Measurements from ENCODE around the gene MGME1.
"Not testable (repeated sequence)": the region's sequence is repeated elsewhere in the genome, so short reads cannot be mapped to it uniquely, and the experiment has no call there.

Gene MGME1

DNA sequence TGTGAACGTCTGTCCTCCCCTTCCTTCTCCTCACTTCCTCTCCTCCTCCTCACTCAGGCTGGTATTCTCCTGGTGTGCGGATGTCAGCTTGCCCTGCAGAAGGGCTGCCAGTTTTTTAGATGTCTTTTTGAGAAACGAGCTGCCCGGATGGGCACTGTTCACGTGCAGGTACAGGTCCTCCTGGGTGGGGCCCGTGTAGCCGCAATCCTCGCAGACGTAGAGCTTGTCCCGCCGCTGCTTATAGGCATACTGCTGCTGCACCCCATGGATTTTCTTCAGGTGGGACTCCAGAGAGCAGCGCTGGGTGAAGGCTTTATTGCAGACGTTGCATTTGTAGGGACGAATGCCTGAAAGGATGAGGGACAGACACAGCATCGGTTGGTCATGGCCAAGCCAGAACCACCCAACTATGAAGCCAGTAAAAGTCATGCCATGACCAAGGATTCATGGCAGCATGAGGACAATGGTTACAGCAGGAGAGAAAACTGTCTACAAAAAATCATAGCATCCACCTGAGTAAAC, 55.8 kb downstream of the MGME1 start:
- Histone ChIP-seq H3K4me2 (ENCODE audit: insufficient read depth, low read length, poor library complexity, severe bottlenecking) (no peak overlapping the region), H3K9ac (ENCODE audit: low read depth, low read length, poor library complexity) (no peak overlapping the region), H2AFZ (ENCODE audit: low read length) (no peak overlapping the region), H2BK5ac (ENCODE audit: low read length) (no peak overlapping the region), H3K4ac (ENCODE audit: low read length) (no peak overlapping the region), H2BK120ac (ENCODE audit: low read depth, low read length) (no peak overlapping the region), H3K4me1 (ENCODE audit: control insufficient read depth in 2 of 2, insufficient read depth in 1 of 2, low read depth in 1 of 2, low read length in 2 of 2) (no peaks in the 10 kb centered on the region), H2BK15ac (ENCODE audit: low read length) (no peak overlapping the region), H3K36me3 (replicated peaks in 1 of 2; ENCODE audit: control insufficient read depth in 2 of 2, insufficient read depth in 2 of 2, low read length in 2 of 2) (no peaks in the 10 kb centered on the region), H3K27ac (replicated peaks; ENCODE audit: low read length) (no peak overlapping the region), H4K91ac (ENCODE audit: low read depth, low read length, poor library complexity) (no peak overlapping the region), H2BK12ac (ENCODE audit: low read length) (peak overlapping the region; percentile 4), H2AK5ac (ENCODE audit: low read depth, low read length) (peak overlapping the region; percentile 56), H3K23ac (ENCODE audit: low read depth, low read length, poor library complexity) (peak overlapping the region; percentile 25), H3K27me3 (ENCODE audit: control insufficient read depth in 3 of 3, insufficient read depth in 3 of 3, low read depth in 1 of 3, low read length in 3 of 3) (peaks cover 0 to 11% (median 0%) of the 10 kb centered on the region in 3 experiments), H3K9me3 (replicated peaks in 1 of 2; ENCODE audit: control insufficient read depth in 2 of 2, insufficient read depth in 1 of 2, low read depth in 1 of 2, low read length in 2 of 2) (peaks cover 0 to 3% of the 10 kb centered on the region in 2 donors), H3K79me1 (ENCODE audit: low read depth, low read length) (no peaks in the 10 kb centered on the region), H3K18ac (ENCODE audit: low read length) (peak overlapping the region; percentile 7), H3K4me3 (ENCODE audit: low read length in 2 of 2) (no peak overlapping the region), H3K14ac (ENCODE audit: low read length) (no peak overlapping the region), H4K8ac (ENCODE audit: low read depth, low read length) (no peak overlapping the region)
- DNase-seq (ENCODE audit: low spot score): no peak
- WGBS, 2 donors (ENCODE audit: extremely low coverage in 2 of 2, insufficient read length in 2 of 2, insufficient replicate concordance in 1 of 2): no CpG with 5 or more reads among the region's 15 CpGs

DNA sequence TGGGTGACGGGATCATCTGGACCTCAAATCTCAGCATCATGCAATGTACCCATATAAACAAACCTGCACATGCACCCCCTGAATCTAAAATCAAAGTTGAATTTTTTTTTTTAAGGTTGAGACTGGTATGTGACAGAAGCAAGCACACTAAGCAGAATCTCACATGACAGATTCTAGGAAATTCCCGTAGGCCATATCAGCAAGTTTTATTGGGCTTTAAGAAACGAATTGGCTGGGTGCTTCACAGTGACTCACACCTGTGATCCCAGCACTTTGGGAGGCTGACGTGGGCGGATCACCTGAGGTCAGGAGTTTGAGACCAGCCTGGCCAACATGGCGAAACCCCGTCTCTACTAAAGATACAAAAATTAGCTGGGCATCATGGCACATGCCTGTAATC, 58.2 kb downstream of the MGME1 start:
- H4K8ac ChIP-seq (ENCODE audit: low read depth, low read length); H2BK120ac ChIP-seq (ENCODE audit: low read depth, low read length); H3K18ac ChIP-seq (ENCODE audit: low read length); H3K9ac ChIP-seq (ENCODE audit: low read depth, low read length, poor library complexity); H3K4me3 ChIP-seq (ENCODE audit: low read length in 2 of 2); H3K4ac ChIP-seq (ENCODE audit: low read length); H2BK12ac ChIP-seq (ENCODE audit: low read length); DNase-seq (ENCODE audit: low spot score); H3K27ac ChIP-seq (replicated peaks; ENCODE audit: low read length); H3K14ac ChIP-seq (ENCODE audit: low read length); H3K23ac ChIP-seq (ENCODE audit: low read depth, low read length, poor library complexity); H2BK15ac ChIP-seq (ENCODE audit: low read length); H3K36me3 ChIP-seq (replicated peaks in 1 of 2; ENCODE audit: control insufficient read depth in 2 of 2, insufficient read depth in 2 of 2, low read length in 2 of 2); H3K4me2 ChIP-seq (ENCODE audit: insufficient read depth, low read length, poor library complexity, severe bottlenecking); H2AK5ac ChIP-seq (ENCODE audit: low read depth, low read length); H2AFZ ChIP-seq (ENCODE audit: low read length); H2BK5ac ChIP-seq (ENCODE audit: low read length); H3K4me1 ChIP-seq (ENCODE audit: control insufficient read depth in 2 of 2, insufficient read depth in 1 of 2, low read depth in 1 of 2, low read length in 2 of 2); H3K79me1 ChIP-seq (ENCODE audit: low read depth, low read length); H3K9me3 ChIP-seq (replicated peaks in 1 of 2; ENCODE audit: control insufficient read depth in 2 of 2, insufficient read depth in 1 of 2, low read depth in 1 of 2, low read length in 2 of 2); H4K91ac ChIP-seq (ENCODE audit: low read depth, low read length, poor library complexity): not testable (repeated sequence)
- no CpG with 5 or more reads among the region's 7 CpGs for WGBS, 2 donors (ENCODE audit: extremely low coverage in 2 of 2, insufficient read length in 2 of 2, insufficient replicate concordance in 1 of 2)
- H3K27me3 ChIP-seq (ENCODE audit: control insufficient read depth in 3 of 3, insufficient read depth in 3 of 3, low read depth in 1 of 3, low read length in 3 of 3): peaks cover 0 to 32% (median 0%) of the 10 kb centered on the region in 3 experiments

DNA sequence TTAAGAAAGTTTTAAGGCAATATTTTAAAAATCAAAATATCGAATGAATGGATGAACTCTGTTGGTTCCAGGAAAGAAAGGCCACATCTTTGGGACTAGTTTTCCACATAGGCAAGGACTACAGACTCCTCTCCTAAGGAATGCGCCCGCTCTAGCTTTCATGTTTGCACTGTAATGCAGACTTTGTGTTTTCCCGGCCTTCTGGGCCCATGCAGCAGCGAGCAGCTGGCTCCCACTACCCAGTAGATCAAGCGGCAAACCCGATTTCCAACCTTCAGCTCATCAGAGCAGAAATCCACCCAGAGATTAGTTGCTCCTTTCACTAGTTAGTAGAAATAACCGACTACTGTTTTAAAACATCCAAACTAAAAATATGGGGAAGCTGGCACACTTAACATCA, 61.2 kb downstream of the MGME1 start:
- no peaks in the 10 kb centered on the region for H3K36me3 ChIP-seq (replicated peaks in 1 of 2; ENCODE audit: control insufficient read depth in 2 of 2, insufficient read depth in 2 of 2, low read length in 2 of 2)
- peaks cover 0 to 45% (median 0%) of the 10 kb centered on the region in 3 experiments for H3K27me3 ChIP-seq (ENCODE audit: control insufficient read depth in 3 of 3, insufficient read depth in 3 of 3, low read depth in 1 of 3, low read length in 3 of 3)
- H3K79me1 ChIP-seq (ENCODE audit: low read depth, low read length): no peaks in the 10 kb centered on the region
- H2BK120ac ChIP-seq (ENCODE audit: low read depth, low read length): no peak overlapping the region
- H2BK15ac ChIP-seq (ENCODE audit: low read length): no peak overlapping the region
- no peak overlapping the region for H3K4me2 ChIP-seq (ENCODE audit: insufficient read depth, low read length, poor library complexity, severe bottlenecking)
- H3K4me1 ChIP-seq (ENCODE audit: control insufficient read depth in 2 of 2, insufficient read depth in 1 of 2, low read depth in 1 of 2, low read length in 2 of 2): peaks cover 0 to 13% of the 10 kb centered on the region in 2 donors
- no peak overlapping the region for H3K4ac ChIP-seq (ENCODE audit: low read length)
- H3K4me3 ChIP-seq (ENCODE audit: low read length in 2 of 2): no peak overlapping the region
- no peak for DNase-seq (ENCODE audit: low spot score)
- peak overlapping the region; percentile 90 for H2AK5ac ChIP-seq (ENCODE audit: low read depth, low read length)
- H2BK5ac ChIP-seq (ENCODE audit: low read length): no peak overlapping the region
- no peak overlapping the region for H3K27ac ChIP-seq (replicated peaks; ENCODE audit: low read length)
- no peak overlapping the region for H2AFZ ChIP-seq (ENCODE audit: low read length)
- no CpG with 5 or more reads among the region's 8 CpGs for WGBS, 2 donors (ENCODE audit: extremely low coverage in 2 of 2, insufficient read length in 2 of 2, insufficient replicate concordance in 1 of 2)
- H3K23ac ChIP-seq (ENCODE audit: low read depth, low read length, poor library complexity): no peak overlapping the region
- no peak overlapping the region for H3K9ac ChIP-seq (ENCODE audit: low read depth, low read length, poor library complexity)
- no peak overlapping the region for H4K91ac ChIP-seq (ENCODE audit: low read depth, low read length, poor library complexity)
- H3K14ac ChIP-seq (ENCODE audit: low read length): no peak overlapping the region
- no peaks in the 10 kb centered on the region for H3K9me3 ChIP-seq (replicated peaks in 1 of 2; ENCODE audit: control insufficient read depth in 2 of 2, insufficient read depth in 1 of 2, low read depth in 1 of 2, low read length in 2 of 2)
- no peak overlapping the region for H2BK12ac ChIP-seq (ENCODE audit: low read length)
- no peak overlapping the region for H4K8ac ChIP-seq (ENCODE audit: low read depth, low read length)
- no peak overlapping the region for H3K18ac ChIP-seq (ENCODE audit: low read length)

DNA sequence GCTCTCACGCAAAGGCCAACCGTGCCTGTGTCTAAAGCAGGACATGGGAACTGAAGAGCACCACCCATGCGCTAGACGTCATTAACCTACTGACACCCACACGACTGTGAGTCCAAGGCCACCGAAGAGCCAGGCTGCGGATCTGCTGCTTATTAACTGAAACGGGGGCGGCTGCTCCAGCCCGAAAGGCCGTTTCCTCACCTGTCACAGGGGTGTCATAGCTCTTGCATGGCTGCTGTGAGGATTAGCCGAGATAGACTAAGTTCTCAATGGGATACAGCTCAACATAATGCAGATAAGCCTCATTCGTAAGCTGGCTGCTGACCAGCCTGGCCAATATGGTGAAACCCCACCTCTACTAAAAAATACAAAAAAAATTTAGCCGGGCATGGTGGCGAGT, 62.2 kb downstream of the MGME1 start:
- H2BK12ac ChIP-seq (ENCODE audit: low read length): peak overlapping the region; percentile 98
- no peak overlapping the region for H3K9ac ChIP-seq (ENCODE audit: low read depth, low read length, poor library complexity)
- H3K27ac ChIP-seq (replicated peaks; ENCODE audit: low read length): no peak overlapping the region
- no CpG with 5 or more reads among the region's 15 CpGs for WGBS, 2 donors (ENCODE audit: extremely low coverage in 2 of 2, insufficient read length in 2 of 2, insufficient replicate concordance in 1 of 2)
- peak overlapping the region; percentile 85 for H4K91ac ChIP-seq (ENCODE audit: low read depth, low read length, poor library complexity)
- H2BK5ac ChIP-seq (ENCODE audit: low read length): peak overlapping the region; percentile 29
- H3K14ac ChIP-seq (ENCODE audit: low read length): no peak overlapping the region
- H3K4me3 ChIP-seq (ENCODE audit: low read length in 2 of 2): no peak overlapping the region
- H2BK15ac ChIP-seq (ENCODE audit: low read length): peak overlapping the region; percentile 46
- H4K8ac ChIP-seq (ENCODE audit: low read depth, low read length): no peak overlapping the region
- H3K4ac ChIP-seq (ENCODE audit: low read length): no peak overlapping the region
- no peak overlapping the region for H2AFZ ChIP-seq (ENCODE audit: low read length)
- H3K79me1 ChIP-seq (ENCODE audit: low read depth, low read length): no peaks in the 10 kb centered on the region
- H3K4me1 ChIP-seq (ENCODE audit: control insufficient read depth in 2 of 2, insufficient read depth in 1 of 2, low read depth in 1 of 2, low read length in 2 of 2): peaks cover 0 to 13% of the 10 kb centered on the region in 2 donors
- no peak overlapping the region for H3K23ac ChIP-seq (ENCODE audit: low read depth, low read length, poor library complexity)
- peak overlapping the region; percentile 1 for H3K18ac ChIP-seq (ENCODE audit: low read length)
- H3K4me2 ChIP-seq (ENCODE audit: insufficient read depth, low read length, poor library complexity, severe bottlenecking): no peak overlapping the region
- no peak overlapping the region for H2BK120ac ChIP-seq (ENCODE audit: low read depth, low read length)
- no peaks in the 10 kb centered on the region for H3K36me3 ChIP-seq (replicated peaks in 1 of 2; ENCODE audit: control insufficient read depth in 2 of 2, insufficient read depth in 2 of 2, low read length in 2 of 2)
- DNase-seq (ENCODE audit: low spot score): no peak
- H3K27me3 ChIP-seq (ENCODE audit: control insufficient read depth in 3 of 3, insufficient read depth in 3 of 3, low read depth in 1 of 3, low read length in 3 of 3): peaks cover 0 to 46% (median 0%) of the 10 kb centered on the region in 3 experiments
- H3K9me3 ChIP-seq (replicated peaks in 1 of 2; ENCODE audit: control insufficient read depth in 2 of 2, insufficient read depth in 1 of 2, low read depth in 1 of 2, low read length in 2 of 2): no peaks in the 10 kb centered on the region
- peak overlapping the region; percentile 90 for H2AK5ac ChIP-seq (ENCODE audit: low read depth, low read length)
